ENCODE data around the gene POU6F1.

POU6F1 gene

DNA sequence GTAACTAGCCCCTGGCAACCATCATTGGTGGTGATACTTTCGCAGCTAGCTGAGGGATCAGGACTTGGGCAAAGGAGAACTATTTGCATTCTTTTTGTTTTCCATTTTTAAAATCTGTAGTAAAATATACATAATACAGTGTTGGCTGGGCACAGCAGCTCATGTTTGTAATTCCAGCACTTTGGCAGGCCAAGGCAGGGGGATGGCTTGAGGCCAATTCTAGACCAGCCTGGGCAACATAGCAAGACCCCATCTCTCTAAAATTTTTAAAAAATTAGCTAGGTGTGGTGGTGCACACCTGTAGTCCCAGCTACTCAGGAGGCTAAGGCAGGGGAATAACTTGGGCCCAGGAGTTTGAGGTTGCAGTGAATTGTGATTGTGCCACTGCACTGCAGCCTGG is 64.9 kb downstream of the POU6F1 start:
- no peak for DNase-seq

DNA sequence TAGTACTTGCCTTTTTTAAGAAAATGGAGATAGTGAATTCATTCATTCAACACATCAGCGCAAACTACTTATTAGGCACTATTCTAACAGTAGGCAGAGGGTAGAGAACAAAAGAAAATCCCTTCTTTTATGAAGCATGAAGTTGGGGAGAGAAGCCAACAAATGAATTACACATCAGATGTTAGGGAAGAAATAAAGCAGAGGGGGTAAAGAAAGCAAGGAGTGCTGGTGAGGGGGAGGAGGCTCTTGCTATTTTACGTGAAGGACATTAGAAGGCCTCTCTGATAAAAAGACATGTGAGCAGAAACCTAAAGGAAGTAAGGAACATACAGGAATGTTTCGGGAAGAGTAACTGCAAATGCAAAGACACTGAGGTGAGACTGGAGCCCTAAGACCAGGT is 67.1 kb downstream of the POU6F1 start:
- no peak for DNase-seq

GRCh38 chr12:51147309-51147708 is 70.6 kb downstream of the POU6F1 start:
- DNase-seq, result no peak

DNA sequence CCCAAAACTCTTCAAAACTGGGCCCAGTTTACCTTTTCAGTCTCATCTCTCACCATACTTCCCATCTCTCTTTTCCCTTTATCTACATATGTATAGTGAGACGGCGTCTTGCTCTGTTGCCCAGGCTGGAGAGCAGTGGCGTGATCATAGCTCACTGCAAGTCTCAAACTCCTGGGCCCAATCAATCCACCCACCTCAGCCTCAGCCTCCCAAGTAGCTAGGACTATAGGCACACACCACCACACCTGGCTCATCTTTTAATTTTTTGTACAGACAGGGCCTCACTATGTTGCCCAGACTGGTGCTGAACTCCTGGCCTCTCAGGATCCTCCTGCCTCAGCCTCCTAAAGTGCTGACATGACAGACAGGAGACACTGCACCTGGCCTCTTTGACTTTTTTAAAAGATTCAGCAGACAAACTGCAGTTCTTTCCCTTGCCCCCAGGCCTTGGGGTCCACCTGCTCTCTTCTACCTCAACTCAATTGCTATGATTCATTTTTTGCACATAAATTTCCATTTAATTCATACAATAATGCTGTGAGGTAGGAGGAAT is 78.5 kb downstream of the POU6F1 start:
- DNase-seq, result no peak
